Right renal pelvis (tissue), 4 donors: ENCODE results near the gene PAMR1. TPM values are rescaled to one million over a fixed set of nuclear protein-coding genes. Genes with fewer than 3 reads are reported as not detected.
"Not testable (repeated sequence)": the region's sequence is repeated elsewhere in the genome, so short reads cannot be mapped to it uniquely, and the experiment has no call there.

Experiments used
- DNase-seq, 4 donors: peaks; one replicate each; pipeline ENCODE4 v3.0.0-alpha.2; 2013; ENCODE audit warnings: low read depth in 4 of 4, low spot score in 3 of 4, missing footprints in 1 of 4
- polyA plus RNA-seq, 4 donors: library from polyadenylated mRNA; unstranded; fragments of 120-200 nt; gene quantifications; one replicate each; pipeline ENCODE4 v1.2.1, GENCODE V29; 2013; ENCODE audit not compliant: insufficient read length in 4 of 4

PAMR1 gene
- polyA plus RNA-seq, 4 donors = 7.2 to 13.9 (median 10.2) TPM

DNA sequence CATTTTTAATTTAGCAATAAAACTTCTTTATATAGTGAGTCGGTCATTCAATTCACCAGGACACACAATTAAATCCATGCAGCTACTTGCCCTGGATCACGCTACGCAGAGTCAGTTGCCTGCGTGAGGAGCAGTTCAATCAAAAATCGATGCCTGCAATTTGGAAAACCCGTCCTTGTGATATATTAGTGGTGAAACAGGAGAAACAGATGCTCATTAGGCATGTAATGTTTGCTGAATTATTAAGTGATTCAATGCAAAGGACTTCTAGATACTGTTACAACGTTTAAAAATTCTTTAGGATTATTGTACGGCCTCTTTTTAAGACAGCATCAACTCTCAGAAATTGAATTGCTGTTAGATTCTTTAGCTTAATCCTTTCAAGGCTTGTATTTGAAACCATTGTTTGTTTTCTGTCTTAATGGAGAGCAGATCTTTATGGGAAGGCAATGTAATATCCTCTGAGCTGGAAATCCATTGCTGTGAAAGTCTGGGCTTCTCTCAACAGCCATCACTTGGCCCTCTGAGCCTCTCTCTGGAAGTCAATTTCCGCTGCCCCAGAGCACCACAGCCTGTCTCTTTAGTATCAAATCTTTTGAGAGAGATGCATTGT is 20.1 kb upstream of the PAMR1 start:
- DNase-seq = no peak

DNA sequence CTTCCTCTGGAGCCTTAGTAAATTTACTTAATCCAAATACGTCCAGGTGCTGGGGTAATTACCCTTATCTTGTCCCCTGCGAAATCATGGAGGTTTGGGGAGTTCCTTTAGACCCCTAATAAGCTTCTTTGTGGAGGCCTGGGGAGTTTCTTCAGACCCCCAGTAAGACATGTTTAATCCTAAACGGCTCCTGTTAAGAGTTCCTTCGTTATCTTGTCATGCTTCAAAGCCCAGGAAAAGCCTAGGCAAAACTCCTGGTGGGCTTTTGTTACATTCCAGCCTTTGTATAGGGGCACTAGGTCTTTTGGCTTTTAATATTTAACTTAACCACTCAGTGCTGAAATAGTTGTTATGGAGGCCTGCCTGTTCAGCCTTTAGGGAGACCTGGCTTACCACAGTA is 18.1 kb upstream of the PAMR1 start:
- no peak for DNase-seq

DNA sequence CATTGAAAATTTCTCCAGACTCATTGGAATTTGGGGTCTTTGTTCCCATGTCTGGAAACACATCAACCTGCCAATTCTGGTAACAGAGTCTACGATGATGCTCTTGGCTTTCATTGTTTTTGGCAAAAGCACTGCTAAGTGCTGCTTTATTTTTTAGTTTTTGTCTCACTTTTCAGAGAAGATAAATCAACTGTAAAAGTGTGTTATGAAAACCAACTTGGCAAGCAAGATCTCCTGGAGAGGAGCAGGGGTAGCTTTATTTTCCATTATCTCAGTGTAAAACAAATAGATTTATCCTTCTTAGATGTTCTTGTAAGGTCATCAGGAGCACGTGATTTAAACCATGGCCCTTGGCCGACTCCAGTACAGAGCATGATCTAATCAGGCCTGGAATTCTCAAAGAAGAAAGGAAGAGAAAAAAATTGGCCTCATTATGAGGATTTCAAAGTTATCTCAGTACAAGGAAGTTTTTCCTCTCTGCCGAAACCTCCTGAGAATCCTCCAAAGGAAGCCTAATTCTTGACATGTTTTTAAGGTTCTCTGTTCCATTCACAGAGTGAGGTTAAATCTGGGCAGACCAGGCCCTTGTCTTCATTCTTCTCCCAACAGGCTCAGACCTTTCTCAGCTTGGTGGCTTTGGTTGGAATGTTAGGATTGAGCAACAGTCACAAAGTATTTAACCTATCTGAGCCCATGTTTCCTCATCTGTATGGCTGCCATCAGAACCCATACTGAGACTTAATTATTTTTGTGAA is 16.4 kb upstream of the PAMR1 start:
- no peak for DNase-seq

DNA sequence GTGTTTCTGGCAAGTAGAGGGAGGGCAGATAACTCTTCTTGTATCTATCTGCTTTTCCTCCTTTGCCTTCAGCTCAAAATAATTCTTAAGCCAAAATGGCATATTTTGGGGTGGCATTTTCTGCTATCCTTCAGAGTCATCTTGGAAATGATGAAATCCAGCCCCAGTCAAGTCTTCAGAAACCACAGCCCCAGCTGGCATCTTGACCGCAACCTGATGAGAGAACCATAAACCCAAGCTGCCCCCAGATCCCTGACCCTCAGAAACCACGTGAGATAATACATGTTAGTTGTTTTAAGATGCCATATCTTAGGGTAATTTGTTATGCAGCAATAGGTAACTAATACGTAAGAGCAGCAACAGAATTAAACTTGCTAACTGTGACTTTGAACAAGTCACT is 15.1 kb upstream of the PAMR1 start:
- no peak for DNase-seq

- no peak for DNase-seq
Measured at GRCh38 chr11:35539781-35540281, 14.4 kb upstream of the PAMR1 start.

- no peak for DNase-seq
Measured at GRCh38 chr11:35539256-35539655, 13.8 kb upstream of the PAMR1 start.

DNA sequence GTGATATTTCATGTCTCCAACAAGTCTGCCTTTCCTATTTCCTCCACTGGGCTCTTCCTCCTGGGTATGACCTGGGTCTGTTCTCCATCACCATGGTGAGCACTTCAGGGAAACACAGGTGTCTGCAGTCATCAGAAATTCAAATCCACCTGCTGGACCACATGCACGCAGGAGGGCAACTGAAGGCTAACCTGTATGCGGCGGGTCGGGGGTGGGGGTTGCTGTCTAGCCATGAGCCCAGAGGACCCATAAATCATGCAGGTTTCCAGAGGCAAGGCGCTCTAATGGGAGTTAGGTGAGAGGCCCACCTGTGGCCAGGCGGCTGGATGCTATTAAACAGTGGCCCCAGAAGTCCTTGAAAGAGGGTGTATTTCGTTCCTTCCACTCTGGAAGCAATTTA is 11.1 kb upstream of the PAMR1 start:
- DNase-seq = no peak

DNA sequence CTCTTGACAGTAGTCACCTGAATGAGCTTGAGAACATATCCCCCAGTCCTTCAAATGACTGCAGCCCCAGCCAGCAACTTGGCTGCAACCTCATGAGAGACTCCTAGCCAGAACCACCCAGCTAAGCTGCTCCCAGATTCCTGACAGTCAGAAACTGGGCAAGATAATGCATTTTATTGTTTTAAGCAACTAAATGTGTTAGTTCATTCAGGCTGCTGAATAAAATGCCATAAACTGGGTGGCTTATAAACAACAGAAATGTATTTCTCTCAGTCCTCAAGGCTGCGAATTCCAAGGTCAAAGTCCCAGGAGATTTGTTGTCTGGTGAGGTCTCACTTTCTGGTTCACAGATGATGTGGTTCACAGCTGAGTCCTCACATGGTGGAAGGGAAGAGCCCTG is 5.8 kb upstream of the PAMR1 start:
- DNase-seq = no peak

DNA sequence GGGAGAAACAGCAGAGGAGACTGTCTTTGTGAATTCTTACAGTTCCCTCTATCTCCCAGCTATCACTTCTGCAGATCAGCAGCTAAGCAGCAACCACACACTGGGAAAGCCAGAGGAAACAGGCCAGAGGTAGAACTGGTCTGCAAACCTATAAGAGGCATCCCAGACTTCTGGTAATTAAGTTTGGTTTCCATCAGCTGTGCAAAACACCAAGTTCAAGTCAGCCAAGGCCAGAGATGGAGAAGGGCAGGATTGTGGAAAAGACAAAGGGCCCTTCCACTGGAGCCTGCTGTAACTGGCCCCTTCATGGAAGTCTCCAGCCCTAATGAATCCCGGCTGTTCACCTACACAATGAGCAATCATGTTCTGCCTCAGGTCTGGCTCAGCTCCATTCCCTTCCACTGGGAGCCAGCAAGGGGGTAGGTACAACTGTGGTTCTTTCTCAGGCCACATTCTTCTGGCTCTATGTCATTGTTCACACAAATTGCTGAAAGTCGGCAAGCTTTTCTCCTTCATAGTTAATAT is 4.6 kb upstream of the PAMR1 start:
- no peak for DNase-seq

- DNase-seq = no peak
Measured at GRCh38 chr11:35526370-35526792, 965 bp upstream of the PAMR1 start.

GRCh38 chr11:35524780-35525179 is 636 bp downstream of the PAMR1 start:
- DNase-seq = no peak

DNA sequence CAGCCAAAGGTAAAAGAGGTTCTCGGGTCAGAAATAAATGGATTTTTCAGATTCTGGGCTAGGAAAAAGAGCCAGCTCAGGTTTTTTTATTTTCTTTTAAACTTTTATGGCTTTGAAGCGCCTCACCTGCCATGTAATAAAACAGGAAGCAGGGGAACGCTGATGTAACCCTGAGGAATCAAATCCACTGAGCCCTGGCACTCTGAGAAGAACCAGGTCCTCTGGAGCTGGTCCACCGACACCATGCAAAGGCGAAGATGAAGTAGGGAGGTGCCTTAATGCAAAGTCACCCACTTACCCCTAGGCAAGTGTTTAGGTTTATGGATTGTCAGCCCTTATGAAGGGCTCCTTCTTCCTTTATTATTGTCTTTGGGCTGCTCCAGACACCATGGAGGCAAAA is 1.6 kb downstream of the PAMR1 start:
- DNase-seq = no peak

DNA sequence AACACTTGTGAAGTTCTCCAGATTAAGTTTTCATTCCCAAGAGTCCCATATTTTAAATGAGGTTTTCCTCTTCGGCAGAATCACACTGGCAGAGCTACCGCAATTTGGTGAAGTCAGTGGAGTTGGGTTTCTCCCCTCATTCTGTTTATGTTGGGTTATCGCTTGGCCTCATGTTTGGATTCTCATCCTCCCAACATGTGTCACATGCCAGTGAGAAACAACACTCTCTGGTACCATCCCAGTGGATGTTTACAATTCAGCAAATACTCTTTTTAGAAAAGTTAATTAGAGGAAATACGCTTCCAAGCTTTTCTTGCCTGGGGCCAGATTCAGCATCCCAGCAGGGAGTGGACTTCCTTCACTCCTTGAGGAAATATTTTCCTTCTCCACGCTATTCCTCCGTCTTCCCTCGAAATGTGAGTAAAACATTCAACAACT is 2.1 kb downstream of the PAMR1 start:
- DNase-seq = no peak

GRCh38 chr11:35522091-35522490 is 3.3 kb downstream of the PAMR1 start:
- DNase-seq = not testable (repeated sequence)

- DNase-seq = no peak
Measured at GRCh38 chr11:35520376-35520775, 5.0 kb downstream of the PAMR1 start.

- DNase-seq = no peak
Measured at GRCh38 chr11:35518766-35519165, 6.7 kb downstream of the PAMR1 start.

DNA sequence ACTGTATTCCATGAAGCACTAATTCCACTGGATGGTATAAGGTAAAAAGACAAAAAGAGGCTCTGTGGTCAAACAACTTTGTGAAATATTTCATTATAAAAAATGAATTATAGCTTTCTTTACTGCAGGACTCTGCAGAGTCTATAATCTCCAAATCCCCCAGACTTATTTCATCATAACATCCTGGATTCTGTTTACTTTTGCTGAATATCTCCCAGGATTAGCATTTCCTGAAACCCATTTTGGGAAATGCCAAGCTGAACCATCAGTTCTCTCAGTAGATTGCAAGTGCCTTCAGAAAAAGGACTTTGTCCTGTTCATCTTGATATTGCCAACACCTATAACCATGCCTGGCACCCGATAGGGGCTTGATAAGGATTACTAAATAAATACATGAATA is 7.9 kb downstream of the PAMR1 start:
- DNase-seq = no peak

DNA sequence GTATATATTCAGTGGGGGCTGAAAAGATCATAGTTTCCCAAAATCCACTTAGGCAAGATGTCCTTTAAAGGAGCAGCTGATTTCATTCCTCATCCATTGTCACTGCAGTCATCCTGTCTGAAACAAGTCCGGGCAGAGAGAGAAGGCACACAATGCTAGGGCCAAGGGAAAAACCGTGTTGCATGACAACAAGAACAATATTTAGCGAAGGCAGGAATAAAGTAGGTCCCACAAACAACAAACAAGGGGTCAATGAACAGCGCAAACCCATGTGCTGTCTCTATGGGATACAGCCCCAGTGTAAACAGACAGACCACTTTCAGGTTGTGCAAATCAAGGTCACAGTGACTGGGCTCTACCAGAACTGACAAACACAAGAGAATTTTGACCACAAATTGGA is 9.0 kb downstream of the PAMR1 start:
- DNase-seq = no peak

DNA sequence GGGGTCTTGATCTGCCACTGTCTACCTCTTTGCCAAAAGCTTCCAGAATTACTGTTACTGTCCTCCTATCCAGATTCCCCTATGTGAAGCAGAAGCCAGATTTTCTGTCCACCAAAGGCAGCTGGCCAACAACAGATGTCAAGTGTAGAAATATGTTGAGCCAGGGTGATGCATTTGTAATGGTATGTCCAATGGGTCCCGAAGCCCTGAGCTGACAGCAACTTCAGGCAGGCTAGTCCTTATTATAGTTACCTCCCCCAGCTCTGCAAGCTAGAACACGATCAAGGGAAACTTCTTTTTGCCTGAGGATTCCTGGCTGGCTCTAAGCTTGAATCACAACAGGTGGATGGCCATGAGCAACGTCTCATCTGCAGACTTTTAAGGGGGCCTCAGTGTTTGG is 10.2 kb downstream of the PAMR1 start:
- no peak for DNase-seq

GRCh38 chr11:35514481-35514880 is 10.9 kb downstream of the PAMR1 start:
- DNase-seq = no peak

DNA sequence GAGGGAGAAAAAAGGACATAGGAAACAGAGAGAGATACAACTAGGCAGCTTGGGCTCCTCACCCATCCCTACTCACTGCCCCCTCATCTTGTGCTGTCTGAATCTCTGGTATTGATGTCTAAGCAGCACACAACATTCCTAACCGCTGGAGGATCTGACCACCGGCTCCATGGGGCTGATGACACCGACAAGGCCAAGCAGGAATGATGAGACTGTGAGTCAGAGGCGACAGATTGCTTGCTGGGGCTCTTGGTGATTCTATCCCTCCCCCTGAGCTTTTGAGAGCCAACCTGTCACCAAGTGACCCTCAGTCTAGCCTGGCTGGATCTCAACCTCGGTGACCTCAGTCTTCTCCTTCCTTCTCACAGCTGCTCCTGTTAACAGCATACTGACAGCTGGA is 13.8 kb downstream of the PAMR1 start:
- DNase-seq = no peak

DNA sequence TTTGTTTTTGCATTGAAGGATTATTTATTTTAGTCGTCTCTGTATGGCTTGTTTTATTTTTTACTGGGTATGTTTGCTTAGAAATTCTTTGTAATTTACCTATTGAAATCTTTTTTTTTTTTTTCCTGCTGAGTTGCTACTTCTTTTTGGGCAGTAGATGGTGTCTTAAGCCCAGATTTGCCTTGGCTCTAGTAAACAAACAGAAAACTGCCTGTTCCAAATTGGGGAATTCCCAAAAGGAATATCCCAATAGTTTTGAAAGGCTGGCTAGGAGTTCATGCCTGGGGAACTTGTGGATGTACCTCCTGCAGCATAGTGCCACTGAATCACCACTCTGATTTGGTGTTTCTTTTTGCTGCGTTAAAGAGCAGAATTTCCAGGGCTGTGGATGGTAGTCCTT is 17.7 kb downstream of the PAMR1 start:
- no peak for DNase-seq
